ENCODE data around the gene ANKS1A. TPM values are rescaled to one million over a fixed set of nuclear protein-coding genes. Genes with fewer than 3 reads are reported as not detected.

ANKS1A gene
- total RNA-seq, 1 experiment from 2014 or later, result 28.5 TPM

DNA sequence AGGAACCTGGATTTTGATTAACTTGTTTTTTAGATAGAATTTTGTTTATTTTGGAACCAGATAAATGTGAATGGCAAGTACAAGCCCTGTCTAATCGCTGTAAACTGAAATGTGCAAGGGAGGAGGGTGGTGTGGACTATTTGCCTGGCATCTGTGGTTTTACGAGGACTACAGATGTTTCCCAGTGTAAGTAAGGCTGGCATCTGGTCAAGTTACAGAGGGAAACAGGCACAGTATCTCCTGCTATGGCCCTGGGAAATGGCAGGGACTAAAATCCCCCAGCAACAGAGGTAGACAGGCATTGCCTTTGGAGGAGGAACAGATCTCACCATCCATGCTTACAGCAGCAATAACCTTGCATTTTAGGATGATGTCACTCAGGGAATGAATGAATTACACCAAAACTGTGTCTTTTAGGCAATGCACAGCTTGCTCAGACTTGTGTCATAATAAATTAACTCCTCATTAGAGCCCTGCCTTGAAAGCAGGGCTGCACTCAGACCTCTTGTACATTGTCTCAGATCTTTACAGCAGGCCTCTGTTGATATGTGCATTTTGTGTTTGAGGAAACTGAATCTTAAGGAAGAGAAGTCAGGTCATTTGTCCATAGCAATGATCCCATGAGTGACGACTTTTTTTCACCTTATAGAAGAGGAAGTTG, 155.8 kb downstream of the ANKS1A start:
- H4K20me1 ChIP-seq (ENCODE audit: insufficient read depth), result peaks cover 6% of the 10 kb centered on the region; the same call in 1 of the 2 replicates
- no peak overlapping the region for H3K4me3 ChIP-seq
- peaks cover 4% of the 10 kb centered on the region; the same call in 1 of the 2 replicates for H3F3A ChIP-seq (ENCODE audit: insufficient read depth, low read depth)
- H3K4me1 ChIP-seq (replicated peaks; ENCODE audit: insufficient read depth), result 0 out of 2 replicates have a peak, but pooled peaks cover 6% of the 10 kb centered on the region
- no peaks in the 10 kb centered on the region for H3K9me3 ChIP-seq (ENCODE audit: insufficient read depth, low read depth)
- H2AFZ ChIP-seq, result no peak overlapping the region
- H3K4me2 ChIP-seq, result no peak overlapping the region
- H3K9me2 ChIP-seq (ENCODE audit: insufficient read depth), result no peaks in the 10 kb centered on the region
- ChIA-PET CTCF (interaction anchor here (0.7 kb wide), 1 partner anchor 186 kb away, joined by 3 read pairs; no protein-coding TSS in a partner anchor), POLR2A (ENCODE audit: unreplicated experiment) (interaction anchor here (0.7 kb wide), 1 partner anchor 1021 kb away, joined by 3 read pairs; no protein-coding TSS in a partner anchor)
- intact Hi-C loops (cut with micrococcal nuclease; ENCODE audit: unreplicated experiment), result no loop called here
- no peaks in the 10 kb centered on the region for H3K79me2 ChIP-seq (ENCODE audit: low read depth)
- H3K27me3 ChIP-seq (ENCODE audit: insufficient read depth, low read depth), result no peaks in the 10 kb centered on the region
- BruUV-seq (replicated peaks), result no TSS peak
- no peaks in the 10 kb centered on the region for H3K36me3 ChIP-seq (ENCODE audit: low read depth)
- no peak overlapping the region for H3K27ac ChIP-seq
- TF ChIP-seq CTCF (conservative IDR thresholded peaks at IDR 0.05) (no peak), EZH2 (IDR thresholded peaks at IDR 0.05; ENCODE audit: low read depth) (no peak)
- no peak for DNase-seq

GRCh38 chr6:35046103-35046502, 157.0 kb downstream of the ANKS1A start:
- no TSS peak for BruUV-seq (replicated peaks)
- 0 out of 2 replicates have a peak, but pooled peaks cover 6% of the 10 kb centered on the region for H3K4me1 ChIP-seq (replicated peaks; ENCODE audit: insufficient read depth)
- TF ChIP-seq CTCF (conservative IDR thresholded peaks at IDR 0.05), result no peak
- no peak for TF ChIP-seq EZH2 (IDR thresholded peaks at IDR 0.05; ENCODE audit: low read depth)
- H4K20me1 ChIP-seq (ENCODE audit: insufficient read depth), result 0 out of 2 replicates have a peak, but pooled peaks cover 6% of the 10 kb centered on the region
- no peaks in the 10 kb centered on the region for H3K9me3 ChIP-seq (ENCODE audit: insufficient read depth, low read depth)
- H3K27me3 ChIP-seq (ENCODE audit: insufficient read depth, low read depth), result no peaks in the 10 kb centered on the region
- intact Hi-C loops (cut with micrococcal nuclease; ENCODE audit: unreplicated experiment), result no loop called here
- H3F3A ChIP-seq (ENCODE audit: insufficient read depth, low read depth), result peaks cover 4% of the 10 kb centered on the region; the same call in 1 of the 2 replicates
- no peak overlapping the region for H2AFZ ChIP-seq
- POLR2A ChIA-PET (ENCODE audit: unreplicated experiment), result no interaction called here
- no peak overlapping the region for H3K4me3 ChIP-seq
- no peaks in the 10 kb centered on the region for H3K36me3 ChIP-seq (ENCODE audit: low read depth)
- no peak overlapping the region for H3K4me2 ChIP-seq
- DNase-seq, result no peak
- H3K27ac ChIP-seq, result no peak overlapping the region
- H3K79me2 ChIP-seq (ENCODE audit: low read depth), result no peaks in the 10 kb centered on the region
- H3K9me2 ChIP-seq (ENCODE audit: insufficient read depth), result no peaks in the 10 kb centered on the region
- CTCF ChIA-PET, result no interaction called here

GRCh38 chr6:35046862-35047261, 157.8 kb downstream of the ANKS1A start:
- no peaks in the 10 kb centered on the region for H3K79me2 ChIP-seq (ENCODE audit: low read depth)
- no peaks in the 10 kb centered on the region for H3K27me3 ChIP-seq (ENCODE audit: insufficient read depth, low read depth)
- H3K27ac ChIP-seq, result 0 out of 2 replicates have a peak overlapping the region, but pooled peaks have one; percentile 25
- H3K4me2 ChIP-seq, result no peak overlapping the region
- ChIA-PET CTCF (no interaction called here), POLR2A (ENCODE audit: unreplicated experiment) (no interaction called here)
- no peak overlapping the region for H3K4me3 ChIP-seq
- no peaks in the 10 kb centered on the region for H3K9me2 ChIP-seq (ENCODE audit: insufficient read depth)
- H3K36me3 ChIP-seq (ENCODE audit: low read depth), result no peaks in the 10 kb centered on the region
- no peak for DNase-seq
- H3F3A ChIP-seq (ENCODE audit: insufficient read depth, low read depth), result peaks cover 4% of the 10 kb centered on the region; the same call in 1 of the 2 replicates
- no peaks in the 10 kb centered on the region for H3K9me3 ChIP-seq (ENCODE audit: insufficient read depth, low read depth)
- BruUV-seq (replicated peaks), result no TSS peak
- intact Hi-C loops (cut with micrococcal nuclease; ENCODE audit: unreplicated experiment), result no loop called here
- 0 out of 2 replicates have a peak, but pooled peaks cover 6% of the 10 kb centered on the region for H4K20me1 ChIP-seq (ENCODE audit: insufficient read depth)
- TF ChIP-seq EZH2 (IDR thresholded peaks at IDR 0.05; ENCODE audit: low read depth) (no peak), CTCF (conservative IDR thresholded peaks at IDR 0.05) (no peak)
- H2AFZ ChIP-seq, result no peak overlapping the region
- 0 out of 2 replicates have a peak, but pooled peaks cover 6% of the 10 kb centered on the region for H3K4me1 ChIP-seq (replicated peaks; ENCODE audit: insufficient read depth)

Measured in PC-9 (cell line).